Measurements from ENCODE around the gene COA7. TPM values are rescaled to one million over a fixed set of nuclear protein-coding genes. Genes with fewer than 3 reads are reported as not detected.

The COA7 gene
- total RNA-seq, 1 donor from 2014 or later, result 9.8 TPM

GRCh38 chr1:52660807-52661206 is 37.3 kb downstream of the COA7 start:
- no peak for TF ChIP-seq POLR2A (IDR thresholded peaks at IDR 0.05)
- TF ChIP-seq, protein P1, sequence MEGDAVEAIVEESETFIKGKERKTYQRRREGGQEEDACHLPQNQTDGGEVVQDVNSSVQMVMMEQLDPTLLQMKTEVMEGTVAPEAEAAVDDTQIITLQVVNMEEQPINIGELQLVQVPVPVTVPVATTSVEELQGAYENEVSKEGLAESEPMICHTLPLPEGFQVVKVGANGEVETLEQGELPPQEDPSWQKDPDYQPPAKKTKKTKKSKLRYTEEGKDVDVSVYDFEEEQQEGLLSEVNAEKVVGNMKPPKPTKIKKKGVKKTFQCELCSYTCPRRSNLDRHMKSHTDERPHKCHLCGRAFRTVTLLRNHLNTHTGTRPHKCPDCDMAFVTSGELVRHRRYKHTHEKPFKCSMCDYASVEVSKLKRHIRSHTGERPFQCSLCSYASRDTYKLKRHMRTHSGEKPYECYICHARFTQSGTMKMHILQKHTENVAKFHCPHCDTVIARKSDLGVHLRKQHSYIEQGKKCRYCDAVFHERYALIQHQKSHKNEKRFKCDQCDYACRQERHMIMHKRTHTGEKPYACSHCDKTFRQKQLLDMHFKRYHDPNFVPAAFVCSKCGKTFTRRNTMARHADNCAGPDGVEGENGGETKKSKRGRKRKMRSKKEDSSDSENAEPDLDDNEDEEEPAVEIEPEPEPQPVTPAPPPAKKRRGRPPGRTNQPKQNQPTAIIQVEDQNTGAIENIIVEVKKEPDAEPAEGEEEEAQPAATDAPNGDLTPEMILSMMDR (IDR thresholded peaks at IDR 0.05), result no peak
- no peak for TF ChIP-seq POLR2AphosphoS5 (IDR thresholded peaks at IDR 0.05; ENCODE audit: insufficient read depth in 1 of 2, low read depth in 1 of 2)
- H3K4me1 ChIP-seq, result peaks cover 8% of the 10 kb centered on the region

DNA sequence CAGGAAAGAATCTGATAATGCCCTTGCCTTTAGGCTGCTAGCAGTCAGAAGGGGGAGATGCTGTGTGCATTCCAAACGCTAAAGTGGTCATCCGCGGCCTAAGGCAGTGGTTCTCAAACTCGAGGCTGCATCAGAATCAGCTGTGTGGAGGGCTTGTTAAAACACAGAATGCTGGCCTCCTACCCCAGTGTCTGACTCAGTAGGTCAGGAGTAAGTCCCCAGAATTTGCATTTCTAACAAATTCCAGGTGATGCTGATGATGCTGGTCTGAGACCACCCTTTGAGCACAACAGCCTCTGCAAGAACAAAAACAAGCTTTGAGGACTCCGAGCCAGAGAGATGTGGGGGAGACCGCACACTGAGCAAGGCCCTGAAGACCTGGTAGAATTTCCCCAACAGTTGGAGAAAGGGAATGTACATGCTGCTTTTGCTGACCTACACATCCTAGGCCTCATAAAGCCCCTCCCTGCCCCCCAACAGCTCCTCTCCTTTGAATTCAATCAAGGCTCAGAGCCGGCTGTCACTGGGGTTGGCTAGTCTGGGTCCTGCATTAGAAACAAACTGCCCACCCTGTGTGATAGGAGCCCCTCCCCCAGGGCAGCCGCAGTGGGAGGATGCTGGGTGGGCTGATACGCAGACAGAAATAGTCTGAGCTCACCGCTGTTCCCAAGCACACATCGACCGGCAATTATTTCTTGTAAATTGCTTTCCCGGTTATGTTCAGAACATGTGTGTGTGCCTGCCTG is 38.1 kb downstream of the COA7 start:
- H3K4me3 ChIP-seq, result no peak overlapping the region
- no peaks in the 10 kb centered on the region for H3K27me3 ChIP-seq
- no peaks in the 10 kb centered on the region for H3K36me3 ChIP-seq
- no peak for TF ChIP-seq POLR2AphosphoS5 (IDR thresholded peaks at IDR 0.05; ENCODE audit: insufficient read depth in 1 of 2, low read depth in 1 of 2)
- TF ChIP-seq, protein P1 (IDR thresholded peaks at IDR 0.05), result no peak
- no peak overlapping the region for H3K27ac ChIP-seq
- peaks cover under 1% of the 10 kb centered on the region for H3K4me1 ChIP-seq
- no peak for DNase-seq (ENCODE audit: extremely low spot score in 2 of 2)
- intact Hi-C loops (cut with DNase I), result no loop called here
- no peaks in the 10 kb centered on the region for H3K9me3 ChIP-seq

More at GRCh38 chr1:52660807-52661206, 37.3 kb downstream of the COA7 start:
- Histone ChIP-seq H3K36me3 (no peaks in the 10 kb centered on the region), H3K27ac (no peak overlapping the region), H3K9me3 (no peaks in the 10 kb centered on the region), H3K27me3 (no peaks in the 10 kb centered on the region), H3K4me3 (no peak overlapping the region)
- DNase-seq (ENCODE audit: extremely low spot score in 2 of 2), result no peak
- intact Hi-C loops (cut with DNase I), result no loop called here

DNA sequence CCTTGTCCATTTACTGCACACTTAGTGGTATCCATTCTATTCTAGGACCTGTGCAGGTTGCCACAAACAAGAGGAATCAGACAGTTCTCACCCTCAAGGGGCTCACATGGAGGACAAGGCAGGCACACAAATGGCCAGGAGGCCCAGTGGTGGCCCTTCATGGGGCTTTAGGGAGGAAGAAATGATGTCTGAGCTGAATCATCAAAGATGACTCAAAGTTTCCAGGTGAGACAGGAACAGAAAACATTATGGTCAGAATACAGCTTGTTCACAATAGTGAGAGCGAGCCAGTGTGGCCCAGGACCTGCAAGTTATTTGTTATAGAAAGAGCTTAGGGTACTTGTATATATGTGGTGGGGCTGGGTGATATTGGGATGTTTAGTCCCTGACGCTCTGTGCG is 38.8 kb downstream of the COA7 start:
- Histone ChIP-seq H3K4me1 (no peaks in the 10 kb centered on the region), H3K27me3 (no peaks in the 10 kb centered on the region), H3K9me3 (no peaks in the 10 kb centered on the region), H3K27ac (no peak overlapping the region), H3K4me3 (no peak overlapping the region), H3K36me3 (no peaks in the 10 kb centered on the region)
- TF ChIP-seq POLR2AphosphoS5 (IDR thresholded peaks at IDR 0.05; ENCODE audit: insufficient read depth in 1 of 2, low read depth in 1 of 2) (no peak), POLR2A (IDR thresholded peaks at IDR 0.05) (no peak)
- TF ChIP-seq, protein P1 (IDR thresholded peaks at IDR 0.05), result no peak
- no peak for DNase-seq (ENCODE audit: extremely low spot score in 2 of 2)
- intact Hi-C loops (cut with DNase I), result no loop called here

DNA sequence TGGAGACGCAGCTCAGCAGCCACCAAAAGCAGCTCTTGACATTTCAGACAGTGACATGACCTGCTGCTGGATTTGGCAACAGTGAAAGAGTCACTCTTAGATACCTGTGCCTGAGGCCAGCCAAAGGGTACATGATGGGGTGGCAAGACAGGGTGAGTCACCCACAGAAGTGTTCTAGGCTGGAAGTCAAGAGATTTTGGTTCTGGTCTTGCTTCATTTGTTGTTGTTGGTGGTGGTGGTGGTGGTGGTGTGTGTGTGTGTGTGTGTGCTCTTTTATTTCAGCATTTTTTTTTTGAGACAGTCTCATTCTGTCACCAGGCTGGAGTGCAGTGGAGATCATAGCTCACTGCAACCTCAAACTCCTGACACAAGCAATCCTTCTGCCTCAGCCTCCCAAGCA is 39.4 kb downstream of the COA7 start:
- H3K4me3 ChIP-seq, result no peak overlapping the region
- no peaks in the 10 kb centered on the region for H3K27me3 ChIP-seq
- no peaks in the 10 kb centered on the region for H3K4me1 ChIP-seq
- H3K27ac ChIP-seq, result no peak overlapping the region
- no peaks in the 10 kb centered on the region for H3K9me3 ChIP-seq
- TF ChIP-seq POLR2AphosphoS5 (IDR thresholded peaks at IDR 0.05; ENCODE audit: insufficient read depth in 1 of 2, low read depth in 1 of 2) (no peak), POLR2A (IDR thresholded peaks at IDR 0.05) (no peak)
- TF ChIP-seq, protein P1 (IDR thresholded peaks at IDR 0.05), result no peak
- no peak for DNase-seq (ENCODE audit: extremely low spot score in 2 of 2)
- intact Hi-C loops (cut with DNase I), result no loop called here
- H3K36me3 ChIP-seq, result no peaks in the 10 kb centered on the region

DNA sequence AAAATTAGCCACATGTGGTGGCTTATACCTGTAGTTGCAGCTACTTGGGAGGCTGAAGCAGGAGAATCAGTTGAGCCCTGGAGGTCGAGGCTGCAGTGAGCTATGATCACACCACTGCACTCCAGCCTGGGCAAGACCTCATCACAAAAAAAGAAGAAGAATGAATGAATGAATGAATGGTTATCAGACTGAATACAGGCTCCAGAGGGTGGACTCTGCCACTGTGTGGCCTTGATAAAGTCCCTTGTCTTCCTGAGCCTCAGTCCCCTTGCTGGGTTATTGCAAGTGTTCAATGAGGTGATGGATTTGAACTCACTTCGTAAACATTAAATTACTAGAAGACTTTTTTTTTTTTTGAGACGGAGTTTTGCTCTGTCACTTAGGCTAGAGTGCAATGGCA is 40.4 kb downstream of the COA7 start:
- Histone ChIP-seq H3K27me3 (no peaks in the 10 kb centered on the region), H3K4me1 (no peaks in the 10 kb centered on the region), H3K27ac (no peak overlapping the region), H3K9me3 (no peaks in the 10 kb centered on the region), H3K4me3 (no peak overlapping the region), H3K36me3 (no peaks in the 10 kb centered on the region)
- intact Hi-C loops (cut with DNase I), result no loop called here
- DNase-seq (ENCODE audit: extremely low spot score in 2 of 2), result no peak
- TF ChIP-seq POLR2A (IDR thresholded peaks at IDR 0.05), result no peak
- TF ChIP-seq, protein P1 (IDR thresholded peaks at IDR 0.05), result no peak
- no peak for TF ChIP-seq POLR2AphosphoS5 (IDR thresholded peaks at IDR 0.05; ENCODE audit: insufficient read depth in 1 of 2, low read depth in 1 of 2)

Measured in vagina (tissue), 2 donors.